PC-9 (cell line): ENCODE data around the gene ACTG1. TPM values are rescaled to one million over a fixed set of nuclear protein-coding genes. Genes with fewer than 3 reads are reported as not detected.

Experiments used
- BruUV-seq: library from RNA; stranded (reverse); fragments of 400-500 nt; replicated peaks from 2 replicates; lab custom pipeline; 2021; lab: Mats Ljungman, UMichigan
- CTCF ChIA-PET: fragments of 300-600 bp; sonication (Branson Sonifier 250); formaldehyde crosslinking; loops from one replicate; lab custom pipeline; 2022; ENCODE audit warnings: antibody characterized with exemption; lab: Charles Lee
- POLR2A ChIA-PET: fragments of 300-600 bp; sonication (Branson Sonifier 250); formaldehyde crosslinking; loops from one replicate; lab custom pipeline; 2022; ENCODE audit warnings: antibody characterized with exemption; ENCODE audit not compliant: unreplicated experiment; lab: Charles Lee
- DNase-seq, 2 experiments: peaks; one replicate each; pipeline versions ENCODE4 v3.0.0 to v3.0.0-alpha.2; 2015 to 2022; ENCODE audit warnings: mixed read lengths in 1 of 2
- H2AFZ ChIP-seq: fragments of 200-600 bp; sonication (generic); 2 replicates; pipeline ENCODE4 v1.8.1; 2017; ENCODE audit warnings: antibody characterized with exemption
- H3F3A ChIP-seq: fragments of 200-600 bp; sonication (generic); 2 replicates; pipeline ENCODE4 v1.8.1; 2017; ENCODE audit warnings: antibody characterized with exemption, mild to moderate bottlenecking, low read depth; ENCODE audit not compliant: insufficient read depth
- H3K27ac ChIP-seq: fragments of 200-600 bp; sonication (generic); 2 replicates; pipeline ENCODE4 v1.6.1; 2016; ENCODE audit warnings: mixed run types
- H3K27me3 ChIP-seq: fragments of 200-600 bp; sonication (generic); 2 replicates; pipeline ENCODE4 v1.6.1; 2016; ENCODE audit warnings: low read depth, mixed run types; ENCODE audit not compliant: insufficient read depth
- H3K36me3 ChIP-seq: fragments of 200-600 bp; sonication (generic); 2 replicates; pipeline ENCODE4 v1.6.1; 2016; ENCODE audit warnings: low read depth, mixed run types
- H3K4me1 ChIP-seq: fragments of 200-600 bp; sonication (generic); replicated peaks from 2 replicates; pipeline ENCODE4 v1.6.1; 2016; ENCODE audit warnings: mixed run types; ENCODE audit not compliant: insufficient read depth
- H3K4me2 ChIP-seq: fragments of 200-600 bp; sonication (generic); 2 replicates; pipeline ENCODE4 v1.6.1; 2017; ENCODE audit warnings: mixed run types
- H3K4me3 ChIP-seq: fragments of 200-600 bp; sonication (generic); 2 replicates; pipeline ENCODE4 v1.6.1; 2016; ENCODE audit warnings: mixed run types
- H3K79me2 ChIP-seq: fragments of 200-600 bp; sonication (generic); 2 replicates; pipeline ENCODE4 v1.6.1; 2017; ENCODE audit warnings: low read depth, mixed run types
- H3K9me2 ChIP-seq: fragments of 200-600 bp; sonication (generic); 2 replicates; pipeline ENCODE4 v1.8.1; 2017; ENCODE audit warnings: mild to moderate bottlenecking; ENCODE audit not compliant: insufficient read depth
- H3K9me3 ChIP-seq: fragments of 200-600 bp; sonication (generic); 2 replicates; pipeline ENCODE4 v1.8.1; 2016; ENCODE audit warnings: low read depth; ENCODE audit not compliant: insufficient read depth
- H4K20me1 ChIP-seq: fragments of 200-600 bp; sonication (generic); 2 replicates; pipeline ENCODE4 v1.8.1; 2017; ENCODE audit not compliant: insufficient read depth
- EZH2 ChIP-seq: fragments of 200-600 bp; sonication (generic); IDR thresholded peaks from 2 replicates; pipeline ENCODE4 v1.8.0; 2017; ENCODE audit warnings: antibody characterized with exemption, low read depth
- intact Hi-C: fragments of 100-400 bp; cut with micrococcal nuclease; formaldehyde crosslinking; loops from one replicate; pipeline ENCODE4 v1.10.0; 2022; ENCODE audit not compliant: unreplicated experiment
- total RNA-seq: library from RNA; stranded (reverse); gene quantifications from 2 replicates; pipeline ENCODE4 v1.2.3, GENCODE V29; 2021
- TF ChIP-seq, protein P1 (sequence below): fragments of 200-600 bp; sonication (generic); conservative IDR thresholded peaks from 2 replicates; pipeline ENCODE4 v1.6.1; 2017; ENCODE audit warnings: mixed run types, antibody characterized with exemption, mild to moderate bottlenecking, moderate library complexity

The ACTG1 gene
- total RNA-seq, 1 experiment from 2014 or later: 3,629 TPM

- no TSS peak for BruUV-seq
- ChIA-PET CTCF (no interaction called here), POLR2A (no interaction called here)
- no peak for DNase-seq
- Histone ChIP-seq H3K36me3 (no peaks in the 10 kb centered on the region), H2AFZ (no peak overlapping the region), H3K27me3 (no peaks in the 10 kb centered on the region), H4K20me1 (no peaks in the 10 kb centered on the region), H3K4me2 (no peak overlapping the region), H3F3A (no peaks in the 10 kb centered on the region), H3K9me2 (no peaks in the 10 kb centered on the region), H3K27ac (no peak overlapping the region), H3K79me2 (no peaks in the 10 kb centered on the region), H3K9me3 (no peaks in the 10 kb centered on the region), H3K4me1 (no peaks in the 10 kb centered on the region), H3K4me3 (no peak overlapping the region)
- intact Hi-C loops: no loop called here
- TF ChIP-seq, protein P1, sequence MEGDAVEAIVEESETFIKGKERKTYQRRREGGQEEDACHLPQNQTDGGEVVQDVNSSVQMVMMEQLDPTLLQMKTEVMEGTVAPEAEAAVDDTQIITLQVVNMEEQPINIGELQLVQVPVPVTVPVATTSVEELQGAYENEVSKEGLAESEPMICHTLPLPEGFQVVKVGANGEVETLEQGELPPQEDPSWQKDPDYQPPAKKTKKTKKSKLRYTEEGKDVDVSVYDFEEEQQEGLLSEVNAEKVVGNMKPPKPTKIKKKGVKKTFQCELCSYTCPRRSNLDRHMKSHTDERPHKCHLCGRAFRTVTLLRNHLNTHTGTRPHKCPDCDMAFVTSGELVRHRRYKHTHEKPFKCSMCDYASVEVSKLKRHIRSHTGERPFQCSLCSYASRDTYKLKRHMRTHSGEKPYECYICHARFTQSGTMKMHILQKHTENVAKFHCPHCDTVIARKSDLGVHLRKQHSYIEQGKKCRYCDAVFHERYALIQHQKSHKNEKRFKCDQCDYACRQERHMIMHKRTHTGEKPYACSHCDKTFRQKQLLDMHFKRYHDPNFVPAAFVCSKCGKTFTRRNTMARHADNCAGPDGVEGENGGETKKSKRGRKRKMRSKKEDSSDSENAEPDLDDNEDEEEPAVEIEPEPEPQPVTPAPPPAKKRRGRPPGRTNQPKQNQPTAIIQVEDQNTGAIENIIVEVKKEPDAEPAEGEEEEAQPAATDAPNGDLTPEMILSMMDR: no peak
- TF ChIP-seq EZH2: no peak
These were observed 34.5 kb downstream of the ACTG1 start for GRCh38 chr17:81478119-81478518.

DNA sequence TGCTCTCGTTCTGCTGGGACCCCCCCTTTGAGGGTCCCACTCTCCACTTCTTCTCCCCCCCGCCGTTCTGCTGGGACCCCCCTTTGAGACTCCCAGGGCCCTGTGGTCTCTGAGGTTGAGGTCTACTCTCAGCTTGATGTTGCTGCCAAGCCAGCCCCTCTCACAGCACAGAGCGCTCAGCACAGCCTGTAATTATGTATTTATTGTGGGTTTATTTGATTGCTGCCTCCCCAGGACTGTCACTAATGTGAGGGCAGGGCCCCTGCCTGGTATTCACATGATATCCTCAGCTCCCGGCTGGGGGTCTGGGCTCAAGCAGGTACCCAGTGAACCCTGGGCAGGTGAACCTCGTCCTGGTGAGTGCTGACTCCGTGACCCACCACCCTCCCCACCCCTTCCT, 35.4 kb downstream of the ACTG1 start:
- H3K4me3 ChIP-seq: no peak overlapping the region
- no peaks in the 10 kb centered on the region for H3K27me3 ChIP-seq
- BruUV-seq: no TSS peak
- no peaks in the 10 kb centered on the region for H3K4me1 ChIP-seq
- TF ChIP-seq, protein P1: no peak
- TF ChIP-seq EZH2: no peak
- H3K4me2 ChIP-seq: no peak overlapping the region
- no peak for DNase-seq
- no peaks in the 10 kb centered on the region for H3K9me3 ChIP-seq
- no peak overlapping the region for H2AFZ ChIP-seq
- H3K9me2 ChIP-seq: no peaks in the 10 kb centered on the region
- H4K20me1 ChIP-seq: no peaks in the 10 kb centered on the region
- intact Hi-C loops: no loop called here
- H3K27ac ChIP-seq: no peak overlapping the region
- ChIA-PET CTCF (no interaction called here), POLR2A (no interaction called here)
- no peaks in the 10 kb centered on the region for H3K79me2 ChIP-seq
- no peaks in the 10 kb centered on the region for H3F3A ChIP-seq
- H3K36me3 ChIP-seq: no peaks in the 10 kb centered on the region

GRCh38 chr17:81476635-81477034, 36.0 kb downstream of the ACTG1 start:
- DNase-seq: no peak
- no peaks in the 10 kb centered on the region for H3K27me3 ChIP-seq
- no peaks in the 10 kb centered on the region for H3K36me3 ChIP-seq
- H3F3A ChIP-seq: no peaks in the 10 kb centered on the region
- no peak overlapping the region for H2AFZ ChIP-seq
- no peaks in the 10 kb centered on the region for H3K9me2 ChIP-seq
- H3K9me3 ChIP-seq: no peaks in the 10 kb centered on the region
- H3K79me2 ChIP-seq: no peaks in the 10 kb centered on the region
- intact Hi-C loops: no loop called here
- H4K20me1 ChIP-seq: no peaks in the 10 kb centered on the region
- TF ChIP-seq, protein P1: no peak
- no peak for TF ChIP-seq EZH2
- no TSS peak for BruUV-seq
- no peak overlapping the region for H3K4me2 ChIP-seq
- ChIA-PET POLR2A (interaction anchor here (0.6 kb wide), 1 partner anchor 17 kb away, joined by 5 read pairs; no protein-coding TSS in a partner anchor), CTCF (no interaction called here)
- H3K27ac ChIP-seq: no peak overlapping the region
- H3K4me3 ChIP-seq: no peak overlapping the region
- no peaks in the 10 kb centered on the region for H3K4me1 ChIP-seq
